GM23338 (cell line): ENCODE results near the gene GLDC.

ENCODE experiments used
- CTCF ChIP-seq, 2 experiments: fragments of 200-600 bp in 1 of 2; sonication (generic) in 1 of 2; conservative IDR thresholded peaks; 2 replicates each; pipeline versions ENCODE4 v1.5.1 to v1.6.1; 2016 to 2017; ENCODE audit warnings: antibody characterized with exemption in 2 of 2, low read depth in 2 of 2, mild to moderate bottlenecking in 2 of 2, moderate library complexity in 1 of 2
- EZH2 ChIP-seq: fragments of 200-600 bp; sonication (generic); IDR thresholded peaks from one replicate; pipeline ENCODE4 v1.8.0; 2017; ENCODE audit warnings: antibody characterized with exemption, mild to moderate bottlenecking, low read depth; ENCODE audit not compliant: unreplicated experiment
- EZH2phosphoT487 ChIP-seq: fragments of 200-600 bp; sonication (generic); IDR thresholded peaks from one replicate; pipeline ENCODE4 v1.8.1; 2018; ENCODE audit warnings: antibody characterized with exemption; ENCODE audit not compliant: unreplicated experiment
- POLR2AphosphoS5 ChIP-seq: IDR thresholded peaks from 2 replicates; pipeline ENCODE4 v1.6.1; 2016; ENCODE audit warnings: antibody characterized with exemption, low read depth
- STAT1 ChIP-seq: IDR thresholded peaks from one replicate; pipeline ENCODE4 v1.6.1; 2016; ENCODE audit warnings: antibody characterized with exemption; ENCODE audit not compliant: unreplicated experiment

- no peak for TF ChIP-seq EZH2phosphoT487
- TF ChIP-seq CTCF (conservative IDR thresholded peaks at IDR 0.05; ENCODE audit: low read depth in 2 of 2), result no peak
- TF ChIP-seq EZH2, result no peak
- TF ChIP-seq POLR2AphosphoS5, result no peak
- no peak for TF ChIP-seq STAT1
These were observed 4.5 kb downstream of the GLDC start for GRCh38 chr9:6641056-6641455.
